HepG2 (cell line): Measurements from ENCODE around the gene IL17C. TPM values are rescaled to one million over a fixed set of nuclear protein-coding genes. Genes with fewer than 3 reads are reported as not detected.
A peak's percentile ranks its signal among the peaks of the same experiment; 100 is the strongest.

Experiments used
- CAMTA2 ChIP-seq: sonication (generic); formaldehyde crosslinking; IDR thresholded peaks from 2 replicates; pipeline ENCODE4 v1.4.0; 2020; ENCODE audit warnings: mild to moderate bottlenecking, missing genetic modification reagents, borderline replicate concordance
- JDP2 ChIP-seq: sonication (generic); formaldehyde crosslinking; IDR thresholded peaks from 2 replicates; pipeline ENCODE4 v1.8.1; 2022; ENCODE audit warnings: missing genetic modification reagents, borderline replicate concordance
- MYNN ChIP-seq: sonication (generic); formaldehyde crosslinking; IDR thresholded peaks from 2 replicates; pipeline ENCODE4 v1.4.0; 2020; ENCODE audit warnings: mild to moderate bottlenecking, low read depth, missing genetic modification reagents
- SOX5 ChIP-seq: IDR thresholded peaks from 2 replicates; pipeline ENCODE4 v1.6.1; 2016; ENCODE audit warnings: borderline replicate concordance
- SRY ChIP-seq: sonication (generic); formaldehyde crosslinking; IDR thresholded peaks from 2 replicates; pipeline ENCODE4 v1.8.0; 2022; ENCODE audit warnings: mild to moderate bottlenecking, missing genetic modification reagents
- THYN1 ChIP-seq: sonication (generic); formaldehyde crosslinking; IDR thresholded peaks from 2 replicates; pipeline ENCODE4 v1.8.1; 2023; ENCODE audit warnings: low read depth, mild to moderate bottlenecking, moderate library complexity, missing genetic modification reagents, borderline replicate concordance
- TRIM24 ChIP-seq: sonication (generic); formaldehyde crosslinking; IDR thresholded peaks from 2 replicates; pipeline ENCODE4 v1.8.0; 2022; ENCODE audit warnings: mild to moderate bottlenecking, missing genetic modification reagents
- ZNF180 ChIP-seq: sonication (generic); formaldehyde crosslinking; IDR thresholded peaks from 2 replicates; pipeline ENCODE4 v1.4.0; 2020; ENCODE audit warnings: low read depth, missing genetic modification reagents, borderline replicate concordance
- ZNF33B ChIP-seq: sonication (generic); formaldehyde crosslinking; IDR thresholded peaks from 2 replicates; pipeline ENCODE4 v1.5.1; 2020; ENCODE audit warnings: mild to moderate bottlenecking, missing genetic modification reagents
- ZNF564 ChIP-seq: sonication (generic); formaldehyde crosslinking; IDR thresholded peaks from 2 replicates; pipeline ENCODE4 v1.8.1; 2023; ENCODE audit warnings: mild to moderate bottlenecking, missing genetic modification reagents
- ZNF678 ChIP-seq: sonication (generic); formaldehyde crosslinking; IDR thresholded peaks from 2 replicates; pipeline ENCODE4 v1.4.0; 2020; ENCODE audit warnings: mild to moderate bottlenecking, missing genetic modification reagents
- polyA plus RNA-seq, 8 experiments: library from polyadenylated mRNA; depleted of rRNA in 3 of 8; stranded (reverse) in 7 of 8; unstranded in 1 of 8; fragments of >200 nt; fragmentation: Illumina TruSeq in 4 of 8; extraction: Trizol in 4 of 8; gene quantifications; 2 replicates each; pipeline versions ENCODE4 v1.2.1 to v1.2.3, GENCODE V29; 2011 to 2016; ENCODE audit warnings: low read depth in 4 of 8, missing spikeins in 1 of 8, mixed read lengths in 1 of 8; ENCODE audit not compliant: insufficient read depth in 1 of 8
- total RNA-seq, 5 experiments: library from RNA; depleted of rRNA; stranded (reverse); fragments of >200 nt; fragmentation: Illumina TruSeq; extraction: Trizol; gene quantifications; 2 replicates each; pipeline ENCODE4 v1.2.3, GENCODE V29; 2016; ENCODE audit warnings: low read depth in 1 of 5
- TF ChIP-seq, protein P1 (sequence below): sonication (generic); formaldehyde crosslinking; IDR thresholded peaks from 2 replicates; pipeline ENCODE4 v1.5.1; 2020; ENCODE audit warnings: missing genetic modification reagents, mild to moderate bottlenecking, borderline replicate concordance
- TF ChIP-seq, protein P2 (sequence below): IDR thresholded peaks from 2 replicates; pipeline ENCODE4 v1.6.1; 2012; ENCODE audit warnings: low read length, improper control_type of control experiment
- TF ChIP-seq, protein P3 (sequence below): sonication (generic); formaldehyde crosslinking; IDR thresholded peaks from one replicate; pipeline ENCODE4 v1.5.1; 2020; ENCODE audit warnings: mild to moderate bottlenecking, missing genetic modification reagents; ENCODE audit errors: not compliant biosample characterization

Gene IL17C
- total and polyA plus RNA-seq, 2 of the 13 experiments (the other 11 are each of a cell fraction or from before 2014, with no cell fraction given) = not detected

DNA sequence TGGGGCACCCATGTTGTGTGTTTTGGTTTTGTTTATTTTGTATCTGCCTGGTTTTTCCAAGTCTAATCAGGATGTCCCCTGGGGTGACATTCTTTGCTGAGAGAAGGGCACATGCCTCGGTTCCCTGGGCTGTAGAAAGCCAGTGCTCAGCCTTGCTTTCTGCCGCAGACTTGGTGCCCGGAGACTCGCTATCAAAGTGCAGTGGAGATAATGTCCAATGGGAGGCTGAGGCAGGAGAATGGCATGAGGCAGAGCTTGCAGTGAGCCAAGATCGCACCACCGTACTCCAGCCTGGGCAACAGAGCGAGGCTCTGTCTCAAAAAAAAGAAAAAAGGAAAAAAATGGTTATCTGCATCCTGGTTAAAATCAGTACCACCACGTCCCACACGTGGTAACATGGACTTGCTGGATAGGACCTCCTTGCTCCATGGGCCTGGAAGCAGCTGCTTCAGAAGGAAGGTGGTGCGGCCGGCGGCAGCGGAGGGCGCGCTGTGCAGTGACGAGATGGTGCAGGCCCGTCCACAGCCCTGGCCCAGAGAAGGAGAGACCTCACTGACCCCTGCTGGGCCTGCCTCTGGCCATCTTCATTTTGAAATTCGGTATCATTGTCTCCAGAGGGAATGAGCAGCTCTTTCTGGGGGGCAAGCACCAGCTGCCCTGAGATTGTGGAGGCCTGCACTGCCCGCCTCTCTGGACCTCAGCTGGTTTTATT is 19.3 kb upstream of the IL17C start (continued):
- TF ChIP-seq, protein P1, sequence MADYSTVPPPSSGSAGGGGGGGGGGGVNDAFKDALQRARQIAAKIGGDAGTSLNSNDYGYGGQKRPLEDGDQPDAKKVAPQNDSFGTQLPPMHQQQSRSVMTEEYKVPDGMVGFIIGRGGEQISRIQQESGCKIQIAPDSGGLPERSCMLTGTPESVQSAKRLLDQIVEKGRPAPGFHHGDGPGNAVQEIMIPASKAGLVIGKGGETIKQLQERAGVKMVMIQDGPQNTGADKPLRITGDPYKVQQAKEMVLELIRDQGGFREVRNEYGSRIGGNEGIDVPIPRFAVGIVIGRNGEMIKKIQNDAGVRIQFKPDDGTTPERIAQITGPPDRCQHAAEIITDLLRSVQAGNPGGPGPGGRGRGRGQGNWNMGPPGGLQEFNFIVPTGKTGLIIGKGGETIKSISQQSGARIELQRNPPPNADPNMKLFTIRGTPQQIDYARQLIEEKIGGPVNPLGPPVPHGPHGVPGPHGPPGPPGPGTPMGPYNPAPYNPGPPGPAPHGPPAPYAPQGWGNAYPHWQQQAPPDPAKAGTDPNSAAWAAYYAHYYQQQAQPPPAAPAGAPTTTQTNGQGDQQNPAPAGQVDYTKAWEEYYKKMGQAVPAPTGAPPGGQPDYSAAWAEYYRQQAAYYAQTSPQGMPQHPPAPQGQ (CRISPR knock-in tag) = no peak
- no peak for TF ChIP-seq ZNF180 (CRISPR knock-in tag)
- no peak for TF ChIP-seq SOX5 (CRISPR knock-in tag)
- TF ChIP-seq THYN1 (CRISPR knock-in tag) = no peak
- TF ChIP-seq MYNN = no peak
- no peak; the same call in 1 of the 2 replicates for TF ChIP-seq TRIM24 (CRISPR knock-in tag)
- peak; percentile 31; the same call in 1 of the 2 replicates for TF ChIP-seq ZNF33B (CRISPR knock-in tag)
- no peak for TF ChIP-seq ZNF564 (CRISPR knock-in tag)
- TF ChIP-seq SRY (CRISPR knock-in tag) = no peak
- TF ChIP-seq JDP2 = no peak
- TF ChIP-seq, protein P2, sequence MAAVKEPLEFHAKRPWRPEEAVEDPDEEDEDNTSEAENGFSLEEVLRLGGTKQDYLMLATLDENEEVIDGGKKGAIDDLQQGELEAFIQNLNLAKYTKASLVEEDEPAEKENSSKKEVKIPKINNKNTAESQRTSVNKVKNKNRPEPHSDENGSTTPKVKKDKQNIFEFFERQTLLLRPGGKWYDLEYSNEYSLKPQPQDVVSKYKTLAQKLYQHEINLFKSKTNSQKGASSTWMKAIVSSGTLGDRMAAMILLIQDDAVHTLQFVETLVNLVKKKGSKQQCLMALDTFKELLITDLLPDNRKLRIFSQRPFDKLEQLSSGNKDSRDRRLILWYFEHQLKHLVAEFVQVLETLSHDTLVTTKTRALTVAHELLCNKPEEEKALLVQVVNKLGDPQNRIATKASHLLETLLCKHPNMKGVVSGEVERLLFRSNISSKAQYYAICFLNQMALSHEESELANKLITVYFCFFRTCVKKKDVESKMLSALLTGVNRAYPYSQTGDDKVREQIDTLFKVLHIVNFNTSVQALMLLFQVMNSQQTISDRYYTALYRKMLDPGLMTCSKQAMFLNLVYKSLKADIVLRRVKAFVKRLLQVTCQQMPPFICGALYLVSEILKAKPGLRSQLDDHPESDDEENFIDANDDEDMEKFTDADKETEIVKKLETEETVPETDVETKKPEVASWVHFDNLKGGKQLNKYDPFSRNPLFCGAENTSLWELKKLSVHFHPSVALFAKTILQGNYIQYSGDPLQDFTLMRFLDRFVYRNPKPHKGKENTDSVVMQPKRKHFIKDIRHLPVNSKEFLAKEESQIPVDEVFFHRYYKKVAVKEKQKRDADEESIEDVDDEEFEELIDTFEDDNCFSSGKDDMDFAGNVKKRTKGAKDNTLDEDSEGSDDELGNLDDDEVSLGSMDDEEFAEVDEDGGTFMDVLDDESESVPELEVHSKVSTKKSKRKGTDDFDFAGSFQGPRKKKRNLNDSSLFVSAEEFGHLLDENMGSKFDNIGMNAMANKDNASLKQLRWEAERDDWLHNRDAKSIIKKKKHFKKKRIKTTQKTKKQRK = no peak
- TF ChIP-seq ZNF678 (CRISPR knock-in tag) = no peak
- no peak for TF ChIP-seq CAMTA2 (CRISPR knock-in tag)
- TF ChIP-seq, protein P3, sequence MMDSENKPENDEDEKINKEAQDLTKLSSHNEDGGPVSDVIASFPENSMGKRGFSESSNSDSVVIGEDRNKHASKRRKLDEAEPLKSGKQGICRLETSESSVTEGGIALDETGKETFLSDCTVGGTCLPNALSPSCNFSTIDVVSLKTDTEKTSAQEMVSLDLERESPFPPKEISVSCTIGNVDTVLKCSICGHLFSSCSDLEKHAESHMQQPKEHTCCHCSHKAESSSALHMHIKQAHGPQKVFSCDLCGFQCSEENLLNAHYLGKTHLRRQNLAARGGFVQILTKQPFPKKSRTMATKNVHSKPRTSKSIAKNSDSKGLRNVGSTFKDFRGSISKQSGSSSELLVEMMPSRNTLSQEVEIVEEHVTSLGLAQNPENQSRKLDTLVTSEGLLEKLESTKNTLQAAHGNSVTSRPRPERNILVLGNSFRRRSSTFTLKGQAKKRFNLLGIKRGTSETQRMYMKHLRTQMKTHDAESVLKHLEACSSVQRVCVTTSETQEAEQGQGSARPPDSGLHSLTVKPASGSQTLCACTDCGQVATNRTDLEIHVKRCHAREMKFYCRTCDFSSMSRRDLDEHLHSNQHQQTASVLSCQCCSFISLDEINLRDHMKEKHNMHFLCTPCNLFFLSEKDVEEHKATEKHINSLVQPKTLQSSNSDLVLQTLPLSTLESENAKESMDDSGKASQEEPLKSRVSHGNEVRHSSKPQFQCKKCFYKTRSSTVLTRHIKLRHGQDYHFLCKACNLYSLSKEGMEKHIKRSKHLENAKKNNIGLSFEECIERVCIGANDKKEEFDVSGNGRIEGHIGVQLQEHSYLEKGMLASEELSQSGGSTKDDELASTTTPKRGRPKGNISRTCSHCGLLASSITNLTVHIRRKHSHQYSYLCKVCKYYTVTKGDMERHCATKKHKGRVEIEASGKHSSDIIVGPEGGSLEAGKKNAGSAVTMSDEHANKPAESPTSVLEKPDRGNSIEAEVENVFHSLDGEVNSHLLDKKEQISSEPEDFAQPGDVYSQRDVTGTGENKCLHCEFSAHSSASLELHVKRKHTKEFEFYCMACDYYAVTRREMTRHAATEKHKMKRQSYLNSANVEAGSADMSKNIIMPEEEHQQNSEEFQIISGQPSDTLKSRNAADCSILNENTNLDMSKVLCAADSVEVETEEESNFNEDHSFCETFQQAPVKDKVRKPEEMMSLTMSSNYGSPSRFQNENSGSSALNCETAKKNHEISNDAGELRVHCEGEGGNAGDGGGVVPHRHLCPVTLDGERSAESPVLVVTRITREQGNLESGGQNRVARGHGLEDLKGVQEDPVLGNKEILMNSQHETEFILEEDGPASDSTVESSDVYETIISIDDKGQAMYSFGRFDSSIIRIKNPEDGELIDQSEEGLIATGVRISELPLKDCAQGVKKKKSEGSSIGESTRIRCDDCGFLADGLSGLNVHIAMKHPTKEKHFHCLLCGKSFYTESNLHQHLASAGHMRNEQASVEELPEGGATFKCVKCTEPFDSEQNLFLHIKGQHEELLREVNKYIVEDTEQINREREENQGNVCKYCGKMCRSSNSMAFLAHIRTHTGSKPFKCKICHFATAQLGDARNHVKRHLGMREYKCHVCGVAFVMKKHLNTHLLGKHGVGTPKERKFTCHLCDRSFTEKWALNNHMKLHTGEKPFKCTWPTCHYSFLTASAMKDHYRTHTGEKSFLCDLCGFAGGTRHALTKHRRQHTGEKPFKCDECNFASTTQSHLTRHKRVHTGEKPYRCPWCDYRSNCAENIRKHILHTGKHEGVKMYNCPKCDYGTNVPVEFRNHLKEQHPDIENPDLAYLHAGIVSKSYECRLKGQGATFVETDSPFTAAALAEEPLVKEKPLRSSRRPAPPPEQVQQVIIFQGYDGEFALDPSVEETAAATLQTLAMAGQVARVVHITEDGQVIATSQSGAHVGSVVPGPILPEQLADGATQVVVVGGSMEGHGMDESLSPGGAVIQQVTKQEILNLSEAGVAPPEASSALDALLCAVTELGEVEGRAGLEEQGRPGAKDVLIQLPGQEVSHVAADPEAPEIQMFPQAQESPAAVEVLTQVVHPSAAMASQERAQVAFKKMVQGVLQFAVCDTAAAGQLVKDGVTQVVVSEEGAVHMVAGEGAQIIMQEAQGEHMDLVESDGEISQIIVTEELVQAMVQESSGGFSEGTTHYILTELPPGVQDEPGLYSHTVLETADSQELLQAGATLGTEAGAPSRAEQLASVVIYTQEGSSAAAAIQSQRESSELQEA (CRISPR knock-in tag) = no peak
